HG03066 (cell line): Measurements from ENCODE around the gene GLO1.
"Not testable (repeated sequence)": the region's sequence is repeated elsewhere in the genome, so short reads cannot be mapped to it uniquely, and the experiment has no call there.

Experiments
- ATAC-seq: cut with Tn5 transposase; IDR thresholded peaks from one replicate; pipeline ENCODE4 v1.9.1; 2021; ENCODE audit warnings: low read depth; ENCODE audit not compliant: unreplicated experiment

GLO1 gene

DNA sequence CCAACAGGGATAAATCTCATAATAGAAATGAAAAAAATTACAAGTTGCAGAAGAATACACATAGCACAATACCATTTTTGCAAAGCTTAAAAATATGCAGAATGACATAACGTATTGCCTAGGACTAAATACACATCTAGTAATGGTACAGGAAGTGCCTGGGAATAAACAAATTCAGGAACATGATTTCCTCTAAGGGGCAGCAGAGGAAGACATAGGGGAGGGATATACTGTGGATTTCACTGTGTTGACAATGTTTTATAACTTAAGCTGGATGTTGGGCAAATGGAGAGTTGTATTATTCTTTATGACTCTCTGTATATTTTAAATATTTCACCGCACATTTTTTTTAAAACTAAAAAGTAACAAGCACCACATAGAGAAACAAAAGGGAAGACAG lies 5.6 kb upstream of the GLO1 start:
- no peak for ATAC-seq

DNA sequence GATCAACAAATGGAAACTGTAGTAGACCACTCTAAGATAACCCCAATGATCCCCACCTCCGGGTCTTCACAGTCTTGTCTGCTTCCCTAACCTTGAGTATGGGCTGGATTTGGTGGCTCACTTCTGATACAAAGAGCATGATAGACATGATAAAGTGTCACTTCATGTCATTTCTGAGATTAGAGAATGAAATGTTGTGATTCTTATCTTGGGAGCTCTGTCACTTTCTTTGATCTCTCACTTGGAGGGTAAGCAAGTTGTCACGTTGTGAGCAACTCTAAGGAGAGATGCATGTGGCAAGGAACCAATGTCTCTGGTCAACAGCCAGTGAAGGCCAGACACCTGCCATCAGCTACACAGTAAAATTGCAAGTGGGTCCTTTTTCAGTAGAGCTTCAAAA lies 3.0 kb upstream of the GLO1 start:
- ATAC-seq: no peak

DNA sequence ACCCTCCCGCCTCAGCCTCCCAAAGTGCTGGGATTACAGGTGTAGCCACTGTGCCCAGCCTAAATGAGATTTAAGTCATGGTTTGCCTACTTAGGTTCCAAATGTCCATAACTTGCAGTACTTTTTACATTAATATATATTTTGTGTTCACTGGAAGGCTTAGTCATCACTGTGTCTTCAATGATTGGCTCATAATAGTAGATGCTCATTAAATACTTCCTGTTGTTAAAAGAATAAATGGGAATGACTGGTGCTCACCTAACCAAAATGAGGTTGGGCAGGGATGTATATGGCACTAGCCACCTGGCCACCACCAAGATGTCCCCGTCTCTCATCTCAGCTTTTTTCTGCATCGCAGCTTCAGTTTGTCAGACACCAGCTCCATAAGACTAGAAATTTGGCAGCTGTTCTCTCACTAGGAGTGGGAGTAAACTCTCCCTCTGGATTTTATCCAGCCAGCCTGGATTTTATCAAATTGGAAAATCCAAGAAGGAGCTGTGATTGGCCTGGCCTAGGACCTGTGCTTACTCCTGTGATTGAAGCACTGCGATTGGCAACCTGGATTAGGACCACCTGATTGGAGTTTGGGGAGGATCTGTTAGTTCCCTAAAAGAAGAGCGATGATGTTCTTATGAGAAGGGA lies 1.1 kb upstream of the GLO1 start:
- ATAC-seq: no peak

DNA sequence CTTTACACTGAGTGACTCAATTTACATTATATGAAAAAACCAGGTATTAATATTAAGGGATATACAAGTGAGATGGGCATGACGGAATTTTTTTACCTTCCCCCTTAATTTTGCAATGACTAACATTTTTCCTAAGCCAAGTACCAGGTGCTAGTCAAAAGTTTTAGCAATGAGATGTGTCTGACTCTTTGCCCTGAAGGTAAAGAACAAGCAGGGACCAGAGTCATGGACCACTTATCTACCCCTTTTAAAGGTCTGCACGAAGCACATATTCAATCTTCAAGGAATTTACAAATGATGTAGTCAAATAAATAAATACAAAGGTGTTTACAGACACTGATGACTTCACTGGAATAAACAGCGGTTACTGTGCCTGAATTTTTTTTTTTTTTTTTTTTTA lies 1.4 kb downstream of the GLO1 start:
- no peak for ATAC-seq

DNA sequence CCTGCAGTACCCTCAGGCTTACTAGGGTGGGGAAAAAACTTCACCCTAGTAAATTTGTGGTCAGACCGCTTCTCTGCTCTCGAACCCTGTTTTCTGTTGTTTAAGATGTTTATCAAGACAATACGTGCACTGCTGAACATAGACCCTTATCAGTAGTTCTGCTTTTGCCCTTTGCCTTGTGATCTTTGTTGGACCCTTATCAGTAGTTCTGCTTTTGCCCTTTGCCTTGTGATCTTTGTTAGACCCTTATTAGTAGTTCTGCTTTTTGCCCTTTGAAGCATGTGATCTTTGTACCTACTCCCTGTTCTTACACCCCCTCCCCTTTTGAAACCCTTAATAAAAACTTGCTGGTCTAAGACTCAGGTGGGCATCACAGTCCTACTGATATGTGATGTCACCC lies 3.2 kb downstream of the GLO1 start:
- not testable (repeated sequence) for ATAC-seq

DNA sequence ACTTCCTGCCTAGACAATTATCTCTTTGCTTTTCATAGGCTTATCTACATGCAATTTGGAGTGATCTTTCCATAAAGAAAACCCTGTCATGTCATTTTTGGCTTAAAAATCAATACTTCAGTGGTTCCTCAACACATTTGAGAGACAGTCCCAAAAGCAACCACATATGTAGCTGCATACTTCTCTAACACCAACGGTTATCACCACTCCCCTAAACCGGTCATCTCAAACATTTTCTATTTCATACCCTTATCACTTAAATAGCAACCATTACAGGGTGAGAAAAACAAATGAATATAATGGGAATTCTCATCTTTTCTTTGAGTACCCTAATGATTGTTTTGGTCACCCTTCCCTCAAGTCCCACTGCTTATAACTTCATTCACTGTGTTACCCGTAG lies 5.1 kb downstream of the GLO1 start:
- ATAC-seq: no peak

DNA sequence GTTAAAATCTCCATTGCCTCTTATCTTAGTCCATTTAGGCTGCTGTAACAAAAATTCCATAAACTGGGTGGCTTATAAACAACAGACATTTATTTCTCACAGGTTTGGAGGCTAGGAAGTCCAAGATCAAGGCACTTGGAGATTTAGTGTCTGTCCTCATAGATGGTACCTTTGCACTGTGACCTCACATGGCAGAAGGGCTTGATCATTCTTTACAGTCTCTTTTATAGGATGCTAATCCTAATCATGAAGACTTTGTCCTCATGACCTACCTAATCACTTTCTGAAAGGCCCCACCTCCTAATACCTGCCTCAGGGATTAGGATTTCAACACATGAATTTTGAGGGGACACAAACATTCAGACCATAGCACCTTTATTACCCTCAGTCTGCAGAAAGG lies 6.6 kb downstream of the GLO1 start:
- no peak for ATAC-seq

DNA sequence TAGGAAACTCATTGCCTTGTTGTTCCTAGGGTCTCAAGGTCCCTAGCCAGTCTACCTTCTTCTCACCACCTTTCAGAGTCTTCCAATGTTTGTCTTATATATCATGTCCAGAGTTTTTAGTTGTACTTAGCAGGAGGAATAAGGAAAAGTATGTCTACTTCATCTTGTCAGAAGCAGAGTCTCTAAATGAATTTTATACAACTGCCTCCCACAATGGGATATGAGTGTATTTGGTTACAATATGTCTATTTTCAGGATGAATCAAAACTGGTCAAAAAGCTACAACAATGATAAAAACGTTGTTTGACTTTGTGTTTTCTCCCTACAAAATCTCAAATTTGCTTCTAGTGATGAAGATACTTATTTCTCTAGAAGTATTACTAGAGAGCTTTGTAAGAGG lies 7.0 kb downstream of the GLO1 start:
- no peak for ATAC-seq

DNA sequence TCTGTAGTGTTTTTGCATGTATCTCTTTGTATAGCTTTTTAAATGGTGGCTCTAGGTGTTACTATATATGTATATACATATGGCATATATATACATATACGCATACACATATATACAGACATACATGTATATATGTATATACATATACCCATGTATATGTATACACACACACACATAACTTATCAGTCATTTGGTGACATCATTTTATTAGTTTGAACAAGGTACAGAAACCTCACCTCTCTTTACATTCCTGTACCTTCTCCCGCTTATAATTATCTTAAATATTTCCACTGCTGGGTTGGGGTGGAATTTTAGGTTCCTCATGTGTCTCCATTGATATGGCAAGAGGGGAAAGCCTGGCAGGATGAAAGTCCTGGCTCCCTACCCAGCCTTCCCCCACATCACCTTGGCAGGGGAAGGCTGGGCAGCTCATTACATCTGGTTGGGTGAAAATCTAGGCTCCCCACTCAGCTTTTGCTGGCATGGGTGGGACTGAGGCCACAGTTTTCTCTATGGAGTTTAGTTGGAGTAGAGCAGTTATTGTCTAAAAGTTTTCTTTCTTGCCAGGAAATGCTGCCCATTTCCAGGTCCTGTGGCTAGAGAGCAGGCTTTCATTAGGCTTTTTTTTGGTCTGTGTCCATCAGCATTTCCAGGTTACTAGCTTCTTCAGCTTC lies 7.6 kb downstream of the GLO1 start:
- ATAC-seq: no peak

DNA sequence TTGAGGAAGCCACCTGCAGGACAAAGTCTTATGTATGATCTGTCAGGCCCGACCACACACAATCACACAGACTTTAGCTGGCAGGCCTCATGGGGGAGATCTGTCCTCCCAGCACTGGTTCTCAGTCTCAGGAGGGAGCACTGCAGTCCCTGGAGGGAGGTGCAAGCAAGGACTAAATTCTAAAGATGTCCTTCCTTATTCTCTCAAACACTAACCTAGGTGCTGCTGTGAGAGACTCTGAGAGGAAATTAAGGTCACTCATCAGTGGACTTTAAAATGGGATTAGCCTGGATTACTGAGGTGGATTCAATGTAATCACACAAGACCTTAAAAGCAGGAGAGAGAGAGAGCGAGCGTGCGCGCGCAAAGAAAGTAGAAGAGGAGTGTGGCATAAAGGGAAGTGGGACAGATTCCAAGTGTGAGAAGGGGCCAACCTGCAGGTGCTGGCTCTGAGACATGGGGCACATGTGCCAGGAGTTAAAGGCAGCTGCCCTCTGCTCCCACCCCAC lies 14.3 kb downstream of the GLO1 start:
- no peak for ATAC-seq

DNA sequence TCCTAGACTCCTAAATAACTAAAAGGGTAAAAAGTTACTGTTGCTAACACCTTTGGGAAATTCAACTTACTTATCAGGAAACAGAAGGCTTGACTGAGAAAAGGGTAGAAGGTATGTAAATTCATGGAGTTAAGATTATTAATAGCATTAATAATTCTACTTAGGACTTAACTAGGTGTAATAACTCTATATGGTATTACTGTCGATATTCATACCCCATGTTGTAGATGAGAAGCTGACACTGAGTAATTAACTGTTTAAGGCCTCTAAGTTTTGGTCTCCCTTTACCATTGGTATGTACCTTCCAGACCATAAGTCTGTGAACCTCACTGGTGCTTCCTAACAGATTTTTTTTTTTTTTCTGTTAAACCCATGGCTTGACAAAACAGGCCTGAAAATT lies 15.4 kb downstream of the GLO1 start:
- ATAC-seq: no peak

DNA sequence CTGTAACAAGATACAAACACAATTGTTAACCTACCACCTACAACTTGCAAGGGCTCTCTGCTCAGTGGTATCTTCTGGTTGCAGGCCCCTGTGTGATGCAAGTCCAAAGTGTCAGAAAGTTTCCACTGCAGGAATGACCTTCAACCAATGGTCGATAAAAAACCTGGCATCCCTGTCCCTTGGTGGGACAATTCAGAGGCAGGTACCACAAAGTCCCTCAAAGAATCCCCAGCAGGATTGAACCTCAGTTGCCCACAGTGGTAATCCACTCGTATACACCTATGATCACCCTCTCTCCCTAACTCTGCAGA lies 15.9 kb downstream of the GLO1 start:
- ATAC-seq: no peak

DNA sequence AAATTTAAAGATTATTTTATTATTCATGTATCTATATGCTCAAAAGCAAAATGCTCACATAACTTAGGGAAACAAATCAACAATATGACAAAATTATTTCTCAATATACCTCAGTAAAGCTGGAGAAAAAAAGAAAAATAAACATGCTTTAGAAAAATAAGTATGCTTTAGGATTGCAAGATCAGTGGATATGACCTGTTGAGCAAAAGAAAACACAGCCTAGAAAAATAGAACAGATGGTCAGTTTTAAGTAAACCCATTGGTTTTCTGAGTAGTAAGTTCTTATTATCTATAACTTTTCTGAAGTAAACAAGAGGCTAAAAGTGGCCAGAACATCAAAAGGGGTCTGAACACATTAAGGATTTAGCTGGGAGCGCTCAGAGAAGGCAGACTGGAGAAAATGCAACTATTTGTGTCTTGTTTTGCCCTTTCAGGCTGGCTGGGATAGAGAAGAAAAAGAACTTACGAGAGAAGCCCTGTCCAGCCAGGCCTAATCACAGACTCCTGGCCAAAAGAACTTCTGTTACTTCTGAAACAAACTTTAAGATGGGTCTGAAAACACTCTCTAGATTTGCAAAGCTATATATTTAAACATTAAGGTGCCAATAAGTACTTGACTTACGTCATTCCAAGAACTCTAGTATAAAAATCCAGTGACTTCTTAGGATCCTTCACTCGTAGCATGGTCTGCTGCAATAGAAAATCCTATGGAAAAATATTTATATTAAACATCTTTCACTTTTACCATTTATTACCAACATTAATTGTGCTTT lies 16.5 kb downstream of the GLO1 start:
- no peak for ATAC-seq

DNA sequence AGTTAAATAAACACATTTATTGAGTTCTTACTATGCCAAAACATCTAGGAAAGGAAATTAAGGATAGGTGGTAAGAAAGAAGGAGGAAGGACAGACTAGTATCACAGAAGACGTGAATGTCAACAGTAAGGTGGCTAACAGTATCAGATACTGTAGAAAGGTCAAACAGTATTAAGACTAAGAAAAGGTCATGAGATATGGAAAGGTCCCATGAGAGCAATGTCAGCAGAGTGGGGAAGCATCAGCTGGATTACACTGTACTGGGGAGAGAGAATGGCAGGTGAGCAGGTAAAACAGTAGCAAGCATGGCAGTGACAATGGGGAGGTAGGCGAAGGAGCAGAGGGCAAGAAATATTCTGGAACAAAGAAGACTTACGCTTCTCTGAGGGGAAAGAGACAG lies 18.0 kb downstream of the GLO1 start:
- ATAC-seq: no peak

DNA sequence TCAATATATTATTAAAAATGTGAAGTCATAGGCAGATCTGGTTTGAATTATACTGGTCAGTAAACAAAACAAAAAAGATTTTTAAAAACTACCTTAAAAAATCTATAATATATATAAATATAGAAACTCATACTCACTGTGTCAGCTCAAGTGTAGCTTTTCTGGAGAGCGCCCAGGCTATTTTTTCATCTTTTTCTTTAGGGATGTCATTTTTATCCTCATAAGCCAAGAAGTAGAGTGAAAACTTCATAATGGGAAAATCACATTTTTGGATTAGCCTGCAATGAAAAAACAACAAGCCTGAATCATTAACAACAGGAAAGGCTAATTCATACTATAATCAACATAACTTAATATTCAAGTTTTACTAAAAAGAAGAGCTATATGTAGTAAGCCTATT lies 18.7 kb downstream of the GLO1 start:
- no peak for ATAC-seq

DNA sequence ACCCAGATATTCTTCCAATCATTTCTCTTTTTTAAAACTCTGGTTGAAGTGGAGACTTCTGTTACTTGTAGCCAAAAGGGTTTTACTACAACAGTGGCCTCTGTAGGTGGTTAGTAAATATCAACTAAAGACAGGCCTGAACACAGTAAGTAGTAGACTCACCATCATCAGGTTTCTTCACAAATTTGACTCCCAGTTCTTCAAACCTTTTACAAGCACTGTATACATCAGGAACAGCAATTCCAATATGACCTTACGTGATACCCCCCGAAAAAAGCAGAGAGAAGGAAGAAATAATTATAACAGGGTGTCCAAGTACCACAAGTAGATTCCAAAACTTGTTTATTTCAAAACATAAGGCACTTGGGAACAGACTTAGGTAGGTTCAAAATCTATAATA lies 21.1 kb downstream of the GLO1 start:
- no peak for ATAC-seq

DNA sequence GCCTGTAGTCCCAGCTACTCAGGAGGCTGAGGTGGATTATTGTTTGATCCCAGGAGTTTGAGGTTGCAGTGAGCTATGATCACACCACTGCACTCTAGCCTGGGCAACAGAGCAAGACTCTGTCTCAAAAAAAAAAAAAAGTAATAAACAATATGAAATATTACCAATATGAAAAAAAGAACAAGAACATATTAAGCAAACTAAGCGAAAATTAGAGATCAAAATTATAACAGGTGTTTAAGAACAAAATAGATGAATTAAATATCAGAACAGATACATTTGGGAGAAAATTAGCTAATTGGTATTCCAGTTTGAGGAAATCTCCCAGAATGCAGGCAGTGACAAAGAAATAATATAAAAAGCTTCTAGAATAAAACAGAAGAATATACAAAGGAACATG lies 23.3 kb downstream of the GLO1 start:
- no peak for ATAC-seq

DNA sequence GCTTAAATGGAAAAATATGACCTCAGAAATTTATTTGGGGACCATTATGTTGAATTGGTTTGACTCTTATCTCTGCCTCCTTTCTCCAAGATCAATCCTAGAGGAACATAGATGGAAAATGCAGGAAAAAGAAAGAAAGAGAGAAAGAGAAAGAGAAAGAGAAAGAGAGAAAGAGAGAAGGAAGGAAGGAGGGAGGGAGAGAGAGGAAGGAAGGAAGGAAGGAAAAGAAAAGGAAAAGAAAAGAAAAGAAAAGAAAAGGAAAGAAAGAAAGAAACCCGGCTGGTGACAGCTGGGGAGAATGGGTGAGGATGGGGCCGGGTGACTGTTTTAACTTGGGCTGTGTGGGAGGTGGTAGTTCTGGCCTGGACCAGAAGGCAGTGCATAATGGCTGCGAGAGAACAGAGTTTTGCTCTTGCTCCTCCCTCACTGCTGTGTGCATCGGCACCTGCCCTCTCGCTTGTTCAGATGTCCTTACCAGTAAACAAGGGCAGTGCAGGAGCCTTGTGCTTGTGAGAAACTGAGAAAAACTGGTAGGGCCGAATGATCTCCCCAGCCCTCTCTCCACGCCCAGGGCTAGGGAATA lies 24.7 kb downstream of the GLO1 start:
- ATAC-seq: no peak

DNA sequence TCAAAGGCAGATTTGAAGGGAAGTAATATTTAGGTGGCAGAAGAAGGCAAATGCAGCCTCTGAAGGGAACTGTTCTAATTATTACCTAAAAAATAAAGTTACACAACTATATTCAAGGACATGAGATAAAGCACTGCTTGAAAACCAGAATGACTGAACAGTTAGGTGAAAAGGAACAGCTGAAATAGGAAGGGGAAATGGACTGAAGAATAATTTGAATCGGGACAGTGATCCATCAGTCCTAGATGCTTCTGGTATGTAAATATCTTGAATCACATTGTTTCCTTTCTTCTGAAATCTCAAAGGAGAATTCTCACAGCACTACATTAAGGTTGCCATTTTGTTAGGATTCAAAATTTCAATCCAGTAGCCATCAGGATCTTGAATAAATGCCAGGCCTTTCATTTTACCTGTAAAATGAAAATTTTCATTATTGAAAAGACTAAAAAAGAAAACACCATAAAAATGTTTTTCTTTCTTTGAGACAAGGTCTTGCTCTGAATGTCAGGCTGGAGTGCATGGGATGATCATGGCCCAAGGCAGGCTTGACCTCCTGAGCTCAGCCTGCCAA lies 25.9 kb downstream of the GLO1 start:
- no peak for ATAC-seq

DNA sequence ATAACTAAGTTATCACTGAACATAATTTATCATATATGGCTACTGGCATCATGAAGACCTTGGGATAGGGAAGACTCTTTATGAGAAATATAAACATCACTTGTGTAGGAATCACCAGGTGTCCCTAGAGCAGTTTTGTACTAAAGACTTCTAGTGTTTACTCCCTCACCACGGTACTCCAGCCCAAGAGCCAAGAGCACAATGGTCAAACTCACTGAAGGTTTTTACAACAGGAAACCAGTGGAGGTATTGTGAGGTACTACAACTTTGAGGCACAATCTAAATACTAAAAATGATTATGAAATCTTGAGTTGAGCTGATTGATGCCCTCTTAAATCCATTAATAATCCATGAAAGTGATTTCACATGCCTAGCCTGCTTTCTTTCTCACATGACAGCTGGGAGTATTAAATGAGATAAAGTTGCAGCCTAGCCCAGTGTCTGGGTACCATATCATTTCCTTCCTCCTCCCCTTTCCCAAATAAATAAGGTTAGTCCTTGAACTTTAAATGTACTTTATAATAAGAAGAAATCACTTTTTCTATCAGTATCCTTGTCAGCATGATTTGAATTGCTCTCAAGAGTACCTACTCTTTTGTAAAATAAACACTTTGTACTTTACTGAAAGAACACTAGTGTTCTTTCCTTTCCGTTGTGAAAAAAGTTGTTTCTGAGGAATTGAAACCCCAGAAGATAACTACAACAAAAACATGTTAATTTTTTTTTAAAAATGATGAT lies 26.5 kb downstream of the GLO1 start:
- no peak for ATAC-seq
